NCI-H1694 (cell line): ENCODE results near the gene CAND1.
"Not testable (repeated sequence)": the region's sequence is repeated elsewhere in the genome, so short reads cannot be mapped to it uniquely, and the experiment has no call there.

Source experiments
- DNase-seq: peaks from one replicate; lab custom pipeline; 2025; lab: John Stamatoyannopoulos, UW

Gene CAND1

GRCh38 chr12:67280572-67280971 lies 11.4 kb downstream of the CAND1 start:
- DNase-seq = no peak

DNA sequence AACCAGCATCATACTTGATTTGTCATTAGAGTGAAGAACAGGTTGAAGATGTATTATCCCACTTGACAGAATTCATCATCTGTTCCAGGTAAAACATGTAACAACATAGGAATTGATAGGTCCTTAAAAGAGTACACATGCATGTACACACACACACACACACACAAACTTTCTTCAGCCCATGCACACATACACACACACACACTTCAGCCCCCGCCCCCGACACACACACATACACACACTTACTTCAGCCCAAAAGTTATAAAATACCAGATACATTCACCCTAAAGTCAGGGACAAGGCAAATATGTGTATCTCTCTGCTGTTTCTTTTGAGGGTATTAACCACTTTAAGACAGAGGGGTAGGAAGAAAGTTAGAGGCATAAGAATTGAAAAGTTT lies 15.4 kb downstream of the CAND1 start:
- DNase-seq = no peak

DNA sequence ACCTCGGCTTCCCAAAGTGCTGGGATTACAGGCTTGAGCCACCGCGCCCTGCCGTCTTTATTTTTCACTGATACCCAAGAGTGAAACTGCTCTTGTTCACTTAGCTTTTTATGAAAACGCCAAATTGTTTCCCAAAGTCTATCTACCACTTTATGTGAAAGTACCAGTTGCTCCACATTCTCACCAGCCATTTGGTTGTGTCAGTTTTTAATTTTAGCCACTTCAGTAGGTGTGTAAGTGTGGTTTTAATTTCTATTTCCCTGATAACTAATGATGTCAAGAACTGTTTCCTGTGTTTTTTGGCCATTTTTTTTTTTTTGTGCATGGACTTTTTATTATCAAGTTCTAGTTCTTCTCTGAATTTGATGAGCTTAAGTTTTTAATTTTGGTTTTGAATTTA lies 17.1 kb downstream of the CAND1 start:
- DNase-seq = no peak

DNA sequence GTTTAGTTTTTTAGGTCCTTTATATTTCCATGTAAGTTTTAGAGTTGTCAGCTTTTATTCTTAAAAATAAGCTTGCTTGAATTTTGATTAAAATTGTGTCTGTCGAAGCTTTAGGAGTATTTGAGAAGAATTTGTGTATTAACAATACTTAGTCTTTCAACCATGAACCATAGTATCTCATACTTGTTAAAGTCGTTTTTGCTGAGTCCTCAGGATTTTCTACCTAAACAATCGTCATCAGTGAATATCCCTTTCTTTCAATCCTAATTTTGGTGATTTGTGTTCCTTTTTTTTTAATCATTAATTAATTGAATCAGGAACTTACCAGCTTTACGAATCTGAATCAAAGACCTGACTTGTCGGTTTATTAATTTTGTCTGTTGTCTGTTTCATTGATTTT lies 18.2 kb downstream of the CAND1 start:
- DNase-seq = no peak

GRCh38 chr12:67288561-67288960 lies 19.4 kb downstream of the CAND1 start:
- DNase-seq = no peak

- no peak for DNase-seq
These were observed 21.2 kb downstream of the CAND1 start for GRCh38 chr12:67290378-67290777.

GRCh38 chr12:67299526-67299925 lies 30.4 kb downstream of the CAND1 start:
- no peak for DNase-seq

GRCh38 chr12:67299926-67300325 lies 30.8 kb downstream of the CAND1 start:
- DNase-seq = no peak

GRCh38 chr12:67302162-67302561 lies 33.0 kb downstream of the CAND1 start:
- no peak for DNase-seq

- DNase-seq = no peak
These were observed 36.4 kb downstream of the CAND1 start for GRCh38 chr12:67305544-67305943.

- no peak for DNase-seq
These were observed 37.6 kb downstream of the CAND1 start for GRCh38 chr12:67306712-67307111.

GRCh38 chr12:67315661-67316060 lies 46.5 kb downstream of the CAND1 start:
- DNase-seq = no peak

GRCh38 chr12:67318786-67319185 lies 49.6 kb downstream of the CAND1 start:
- DNase-seq = no peak

DNA sequence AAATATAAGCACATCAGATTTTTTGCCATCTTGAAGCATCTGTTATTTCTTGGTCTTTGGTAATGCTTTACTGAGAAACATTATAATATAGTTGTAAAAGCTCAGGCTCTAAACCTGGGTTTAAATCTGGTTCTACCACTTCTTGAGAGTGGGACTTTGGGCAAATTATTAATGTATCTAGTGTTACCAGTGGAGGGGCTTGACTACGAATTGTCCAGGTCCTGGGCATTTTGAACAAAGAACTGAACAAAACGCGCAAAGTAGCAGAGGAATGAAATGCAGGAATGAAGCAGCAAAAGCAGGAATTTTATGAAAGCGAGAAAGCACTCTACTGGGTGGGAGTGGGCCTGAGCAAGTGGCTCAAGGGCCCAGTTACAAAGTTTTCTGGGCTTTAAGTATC lies 50.8 kb downstream of the CAND1 start:
- DNase-seq = no peak

GRCh38 chr12:67320614-67321295 lies 51.6 kb downstream of the CAND1 start:
- DNase-seq = no peak

- DNase-seq = no peak
These were observed 53.4 kb downstream of the CAND1 start for GRCh38 chr12:67322580-67322979.

DNA sequence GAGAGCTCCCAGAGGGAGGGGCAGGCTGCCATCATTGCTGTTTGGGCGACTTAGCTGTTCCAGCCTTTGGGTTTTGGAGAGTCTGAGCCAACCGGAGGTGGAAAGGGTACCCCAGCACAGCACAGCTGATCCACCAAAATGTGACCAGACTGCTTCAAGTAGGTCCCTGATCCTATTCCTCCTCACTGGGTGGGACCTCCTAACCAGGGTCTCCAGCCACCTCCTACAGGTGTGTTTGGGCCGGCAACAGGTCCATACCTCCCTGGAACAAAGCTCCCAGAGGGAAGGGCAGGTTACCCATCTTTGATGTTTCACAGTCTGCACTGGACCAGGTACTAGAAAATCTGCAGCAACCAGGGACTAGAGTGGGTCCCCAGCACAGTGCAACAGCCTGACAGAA lies 53.8 kb downstream of the CAND1 start:
- DNase-seq = no peak

- no peak for DNase-seq
These were observed 57.5 kb downstream of the CAND1 start for GRCh38 chr12:67326637-67327036.

GRCh38 chr12:67327466-67327865 lies 58.3 kb downstream of the CAND1 start:
- DNase-seq = no peak

DNA sequence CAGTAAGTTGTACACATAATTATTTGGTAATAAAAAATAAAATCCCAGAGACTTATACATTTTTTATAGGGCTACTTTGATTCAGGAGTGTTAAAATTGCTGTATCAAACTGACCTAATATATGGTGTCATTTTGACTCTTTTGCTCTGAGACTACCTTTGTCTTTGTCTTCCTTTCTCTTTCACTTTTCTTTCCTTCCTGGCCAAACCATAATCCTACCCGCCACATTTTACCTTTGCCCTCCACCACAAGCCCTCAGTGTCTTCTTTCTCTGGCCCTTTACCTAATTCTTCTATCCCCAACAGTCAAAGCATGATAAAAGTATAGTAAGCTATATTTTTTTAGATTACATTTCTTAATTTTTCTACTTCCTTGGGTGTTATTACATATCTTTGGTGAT lies 62.0 kb downstream of the CAND1 start:
- no peak for DNase-seq

GRCh38 chr12:67331828-67332227 lies 62.7 kb downstream of the CAND1 start:
- no peak for DNase-seq

DNA sequence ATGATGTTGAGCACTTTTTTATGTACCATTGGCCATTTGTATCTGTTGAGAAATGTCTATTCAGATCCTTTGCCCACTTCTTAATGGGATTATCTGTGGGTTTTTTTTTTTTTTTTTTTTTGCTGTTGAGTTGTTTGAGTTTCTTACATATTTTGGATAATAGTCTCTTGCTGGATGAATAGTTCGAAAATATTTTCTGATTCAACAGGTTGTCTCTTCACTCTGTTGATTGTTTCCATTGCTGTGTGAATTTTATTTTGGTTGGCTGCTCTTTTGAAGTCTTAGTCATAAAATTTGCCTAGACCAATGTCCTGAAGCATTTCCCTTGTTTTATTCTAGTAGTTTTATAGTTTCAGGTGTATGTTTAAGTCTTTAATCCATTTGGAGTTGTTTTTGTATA lies 64.5 kb downstream of the CAND1 start:
- no peak for DNase-seq

DNA sequence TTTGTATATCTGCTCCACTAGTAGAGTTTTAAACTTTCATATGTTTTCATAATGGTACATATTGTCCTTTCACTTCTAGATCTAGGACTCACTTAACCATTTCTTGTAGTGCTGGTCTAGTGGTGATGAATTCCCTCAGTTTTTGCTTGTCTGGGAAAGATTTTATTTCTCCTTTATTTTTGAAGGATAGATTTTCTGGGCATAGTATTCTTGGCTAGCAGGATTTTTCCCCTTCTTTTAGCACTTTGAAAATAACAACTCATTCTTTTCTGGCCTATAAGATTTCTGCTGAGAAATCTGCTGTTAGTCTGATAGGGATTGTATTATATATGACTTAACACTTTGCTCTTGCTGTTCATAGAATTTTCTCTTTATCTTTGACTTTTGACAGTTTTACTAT lies 69.3 kb downstream of the CAND1 start:
- DNase-seq = no peak

GRCh38 chr12:67339530-67339929 lies 70.4 kb downstream of the CAND1 start:
- no peak for DNase-seq

GRCh38 chr12:67341086-67341485 lies 71.9 kb downstream of the CAND1 start:
- not testable (repeated sequence) for DNase-seq
